ENCODE measurements around the gene KRTAP2-3.
"Not testable (repeated sequence)": the region's sequence is repeated elsewhere in the genome, so short reads cannot be mapped to it uniquely, and the experiment has no call there.

The KRTAP2-3 gene

DNA sequence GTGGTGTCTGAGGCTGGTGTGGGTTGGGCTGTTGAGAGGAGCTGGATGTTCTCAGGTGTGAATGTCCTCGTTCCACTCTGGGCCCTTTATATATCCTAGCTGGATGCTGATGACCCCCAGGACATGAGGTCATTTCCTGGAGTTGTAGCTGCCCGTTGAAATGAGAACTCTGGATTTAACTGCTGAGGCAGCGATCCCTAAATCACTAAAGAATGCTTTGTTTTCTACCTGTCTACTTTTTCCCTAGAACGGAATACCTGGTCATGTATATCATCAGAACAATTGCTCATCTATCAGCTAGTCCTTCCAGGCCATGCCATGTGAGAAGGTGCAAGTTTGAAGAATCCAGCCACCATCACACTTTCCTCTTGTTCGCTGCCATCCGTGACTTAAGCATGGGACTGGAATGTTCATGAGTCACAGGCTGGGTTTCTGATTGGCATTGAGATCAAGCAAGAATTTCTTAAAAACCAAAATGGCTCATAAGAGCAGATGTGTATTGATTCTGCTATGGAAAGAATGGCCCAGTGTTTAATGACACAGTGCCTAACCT lies at the start of gene KRTAP2-3:
Gene KRTAP2-3 (minus strand): TSS at position 63 of the 553 bp plus-strand sequence. CDS start 64 bp downstream, outside the sequence.
- no peak for DNase-seq

DNA sequence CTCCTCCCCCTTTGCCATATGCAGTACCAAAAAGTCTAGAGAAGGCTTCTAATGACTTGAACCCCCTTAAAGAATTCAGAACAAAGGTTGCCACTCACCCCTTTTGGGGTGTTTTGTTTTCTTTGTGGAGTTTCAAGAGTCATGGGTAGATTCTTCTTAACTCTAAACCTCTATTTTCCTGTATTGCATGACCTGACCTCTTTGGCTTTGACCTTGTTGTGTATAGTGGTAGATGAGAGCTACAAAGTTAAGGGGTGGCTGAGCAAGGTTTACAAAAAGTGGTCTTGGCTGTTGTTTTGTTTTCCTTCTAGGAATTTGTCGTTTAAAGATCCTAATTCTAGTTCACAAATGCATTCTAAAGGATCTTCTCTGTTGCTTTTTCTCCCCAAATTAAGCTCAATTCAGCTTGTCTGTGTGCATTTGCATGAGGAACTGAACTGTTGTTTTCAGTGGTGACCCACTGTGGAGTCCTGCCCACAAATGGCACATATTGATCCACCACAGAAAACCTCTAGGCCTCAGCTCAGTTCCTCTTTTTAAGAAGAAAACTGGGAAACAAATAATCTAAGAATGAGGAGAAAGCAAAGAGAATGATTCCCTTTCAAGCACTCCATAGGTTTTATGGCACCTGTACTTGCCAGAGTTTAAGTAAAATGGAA lies 48.9 kb upstream of the KRTAP2-3 start:
- DNase-seq: not testable (repeated sequence)

DNA sequence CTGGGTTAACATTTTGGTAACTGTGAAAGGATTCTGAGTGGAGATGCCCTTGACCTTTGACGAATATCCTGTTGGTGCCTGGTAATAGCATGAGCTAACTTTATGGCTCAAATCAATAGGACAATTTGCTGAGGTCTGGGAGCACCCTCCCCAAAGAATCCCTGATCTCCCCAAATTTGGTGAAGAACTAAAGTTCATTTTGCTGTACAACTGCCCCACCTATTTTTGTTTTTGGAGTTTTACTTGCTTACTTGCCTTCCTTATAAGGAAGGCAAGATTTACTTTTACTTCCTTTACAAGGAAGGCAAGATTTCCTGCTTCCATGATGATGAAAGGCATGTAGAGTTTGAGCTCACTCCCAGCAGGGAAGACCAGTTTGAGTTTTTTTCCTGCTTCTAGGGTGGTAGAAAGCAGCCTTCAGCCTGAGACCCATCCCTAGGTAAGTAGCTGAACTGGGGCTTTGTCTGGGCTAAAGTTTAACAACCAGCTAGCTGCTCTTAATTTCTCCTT lies 48.1 kb upstream of the KRTAP2-3 start:
- DNase-seq: no peak

DNA sequence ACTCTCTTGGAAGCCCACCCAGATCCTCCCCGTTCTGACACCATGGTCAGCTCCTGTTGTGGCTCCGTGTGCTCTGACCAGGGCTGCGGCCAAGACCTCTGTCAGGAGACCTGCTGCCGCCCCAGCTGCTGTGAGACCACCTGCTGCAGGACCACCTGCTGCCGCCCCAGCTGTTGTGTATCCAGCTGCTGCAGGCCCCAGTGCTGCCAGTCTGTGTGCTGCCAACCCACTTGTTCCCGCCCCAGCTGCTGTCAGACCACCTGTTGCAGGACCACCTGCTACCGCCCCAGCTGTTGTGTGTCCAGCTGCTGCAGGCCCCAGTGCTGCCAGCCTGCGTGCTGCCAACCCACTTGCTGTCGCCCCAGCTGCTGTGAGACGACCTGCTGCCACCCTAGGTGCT lies 45.4 kb upstream of the KRTAP2-3 start, which contains the start of gene KRTAP4-9:
Gene KRTAP4-9 (plus strand): TSS at position 43 of the 400 bp plus-strand sequence. CDS start 0 bp downstream, at position 43.
- DNase-seq: not testable (repeated sequence)

DNA sequence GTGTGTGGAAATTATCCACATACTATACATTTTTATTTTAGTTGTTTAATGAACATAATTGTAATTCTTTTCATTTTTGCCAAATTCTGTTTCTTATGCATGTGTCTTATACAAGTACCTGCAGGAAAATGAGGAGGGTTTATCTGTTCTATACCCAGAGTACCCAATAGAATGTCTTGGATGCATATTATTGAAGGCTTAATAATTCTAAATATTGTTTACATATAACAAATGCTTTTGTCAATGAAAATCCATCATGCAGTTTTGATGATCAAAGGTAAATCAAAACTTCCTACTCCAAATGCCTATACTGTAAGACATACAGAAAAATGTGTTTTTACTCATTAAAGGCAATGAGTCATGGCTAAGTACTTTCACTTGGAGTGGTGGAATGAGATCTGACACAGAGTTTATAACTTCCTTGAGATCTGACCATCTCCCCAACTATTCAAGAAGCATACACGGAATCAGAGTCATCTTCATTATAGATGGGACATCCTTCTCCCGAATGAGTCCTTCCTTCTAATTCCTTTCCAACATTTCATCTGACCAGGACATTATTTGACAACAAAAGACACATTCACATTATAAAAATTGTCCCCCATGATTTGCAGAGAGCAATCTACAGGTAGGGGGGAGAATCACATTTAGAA lies 44.6 kb upstream of the KRTAP2-3 start:
- not testable (repeated sequence) for DNase-seq

DNA sequence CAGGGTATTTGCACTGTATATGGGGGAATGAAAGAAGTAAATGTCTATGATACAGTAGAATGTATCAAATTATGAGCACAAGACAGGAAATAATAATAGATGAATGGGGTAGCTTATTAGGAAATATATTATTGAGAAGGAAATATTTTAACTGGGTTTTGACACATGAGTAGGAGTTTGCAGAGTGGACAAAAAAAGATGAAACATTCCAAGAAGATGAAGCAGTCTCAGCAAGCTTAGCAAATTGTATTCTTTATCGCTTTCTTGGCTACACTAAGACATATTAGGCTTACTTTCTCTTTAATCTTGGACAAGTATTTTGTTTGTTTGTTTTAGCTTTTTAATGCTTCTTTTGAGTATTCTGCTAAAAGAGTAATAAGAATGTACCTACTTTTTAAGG lies 44.0 kb upstream of the KRTAP2-3 start:
- no peak for DNase-seq

DNA sequence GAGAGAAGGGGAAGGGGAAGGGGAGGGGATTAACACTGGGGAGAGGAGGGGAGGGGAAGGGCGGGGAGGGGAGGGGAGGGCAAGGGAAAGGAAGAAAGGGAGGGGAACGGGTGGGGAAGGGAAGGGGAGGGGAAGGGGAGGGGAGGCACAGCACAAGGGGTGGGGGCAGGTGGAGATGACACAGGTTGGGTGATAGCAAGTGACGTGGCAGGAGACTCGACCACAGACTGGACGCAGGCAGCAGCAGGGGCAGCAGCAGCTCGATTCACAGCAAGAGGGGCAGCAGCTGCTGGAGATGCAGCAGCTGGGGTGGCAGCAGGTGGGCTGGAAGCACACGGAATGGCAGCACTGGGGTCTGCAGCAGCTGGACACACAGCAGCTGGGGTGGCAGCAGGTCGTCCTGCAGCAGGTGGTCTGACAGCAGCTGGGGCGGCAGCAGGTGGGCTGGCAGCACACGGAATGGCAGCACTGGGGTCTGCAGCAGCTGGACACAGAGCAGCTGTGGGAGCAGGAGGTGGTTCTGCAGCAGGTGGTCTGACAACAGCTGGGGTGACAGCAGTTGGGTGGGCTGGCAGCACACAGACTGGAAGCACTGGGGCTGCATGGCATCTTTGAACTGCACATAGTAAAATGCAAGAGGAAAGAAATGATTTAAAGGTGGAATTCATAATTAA lies 41.8 kb upstream of the KRTAP2-3 start, which contains the start of gene KRTAP4-16:
Gene KRTAP4-16 (minus strand): TSS at position 624 of the 674 bp plus-strand sequence. CDS start 0 bp downstream, at position 624.
- DNase-seq: no peak

- DNase-seq: not testable (repeated sequence)
Observed at GRCh38 chr17:41099682-41100480, 40.0 kb upstream of the KRTAP2-3 start.

- no peak for DNase-seq
Observed at GRCh38 chr17:41098481-41098880, 38.6 kb upstream of the KRTAP2-3 start.

DNA sequence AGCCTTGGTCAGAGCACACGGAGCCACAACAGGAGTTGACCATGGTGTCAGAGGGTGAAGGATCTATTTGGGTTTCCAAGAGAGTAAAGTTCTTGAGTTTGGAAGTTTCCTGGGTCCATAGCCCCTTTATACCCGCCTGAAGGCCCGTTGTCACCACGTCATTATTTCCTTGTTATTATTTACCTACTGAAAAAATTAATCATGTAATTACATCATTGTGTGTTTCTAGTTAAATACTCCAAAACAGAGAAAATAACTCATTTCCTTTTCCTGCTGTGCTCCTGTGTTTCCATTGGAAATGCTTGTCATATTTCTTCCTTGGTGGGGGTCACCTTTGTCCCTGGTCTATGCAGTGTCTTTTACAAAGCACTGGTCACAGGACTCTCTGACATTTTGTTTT lies 38.1 kb upstream of the KRTAP2-3 start, which contains the start of gene KRTAP4-8:
Gene KRTAP4-8 (minus strand): TSS at position 101 of the 400 bp plus-strand sequence. CDS start 58 bp downstream, at position 43.
- DNase-seq: no peak

- DNase-seq: no peak
Observed at GRCh38 chr17:41096055-41096454, 36.1 kb upstream of the KRTAP2-3 start.

DNA sequence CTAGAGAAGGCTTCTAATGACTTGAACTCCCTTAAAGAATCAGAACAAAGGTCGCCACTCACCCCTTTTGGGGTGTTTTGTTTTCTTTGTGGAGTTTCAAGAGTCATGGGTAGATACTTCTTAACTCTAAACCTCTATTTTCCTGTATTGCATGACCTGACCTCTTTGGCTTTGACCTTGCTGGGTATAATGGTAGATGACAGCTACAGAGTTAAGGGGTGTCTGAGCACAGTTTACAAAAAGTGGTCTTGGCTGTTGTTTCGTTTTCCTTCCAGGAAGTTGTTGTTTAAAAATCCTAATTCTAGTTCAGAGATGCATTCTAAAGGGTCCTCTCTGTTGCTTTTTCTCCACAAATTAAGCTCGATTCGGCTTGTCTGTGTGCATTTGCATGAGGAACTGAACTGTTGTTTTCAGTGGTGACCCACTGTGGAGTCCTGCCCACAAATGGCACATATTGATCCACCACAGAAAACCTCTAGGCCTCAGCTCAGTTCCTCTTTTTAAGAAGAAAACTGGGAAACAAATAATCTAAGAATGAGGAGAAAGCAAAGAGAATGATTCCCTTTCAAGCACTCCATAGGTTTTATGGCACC lies 28.9 kb upstream of the KRTAP2-3 start:
- not testable (repeated sequence) for DNase-seq

DNA sequence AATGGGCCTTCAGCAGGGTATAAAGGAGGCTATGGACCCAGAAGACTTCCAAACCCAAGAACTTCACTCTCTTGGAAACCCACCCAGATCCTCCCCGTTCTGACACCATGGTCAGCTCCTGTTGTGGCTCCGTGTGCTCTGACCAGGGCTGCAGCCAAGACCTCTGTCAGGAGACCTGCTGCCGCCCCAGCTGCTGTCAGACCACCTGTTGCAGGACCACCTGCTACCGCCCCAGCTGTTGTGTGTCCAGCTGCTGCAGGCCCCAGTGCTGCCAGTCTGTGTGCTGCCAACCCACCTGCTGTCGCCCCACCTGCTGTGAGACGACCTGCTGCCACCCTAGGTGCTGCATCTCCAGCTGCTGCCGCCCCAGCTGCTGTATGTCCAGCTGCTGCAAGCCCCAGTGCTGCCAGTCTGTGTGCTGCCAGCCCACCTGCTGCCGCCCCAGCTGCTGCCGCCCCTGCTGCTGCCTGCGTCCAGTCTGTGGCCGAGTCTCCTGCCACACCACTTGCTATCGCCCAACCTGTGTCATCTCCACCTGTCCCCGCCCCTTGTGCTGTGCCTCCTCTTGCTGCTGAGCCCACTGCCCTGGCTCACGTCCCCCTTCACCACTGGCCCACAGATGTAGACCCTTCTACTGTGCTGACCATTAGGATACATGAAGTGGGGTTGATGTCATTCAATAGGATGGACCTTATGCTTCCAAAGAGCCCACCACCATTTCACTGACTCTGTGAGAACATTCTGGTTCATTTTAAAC lies 24.4 kb upstream of the KRTAP2-3 start, which contains the start of gene KRTAP4-7:
Gene KRTAP4-7 (plus strand): TSS at position 51 of the 757 bp plus-strand sequence. CDS start 57 bp downstream, at position 108.
- DNase-seq: not testable (repeated sequence)

DNA sequence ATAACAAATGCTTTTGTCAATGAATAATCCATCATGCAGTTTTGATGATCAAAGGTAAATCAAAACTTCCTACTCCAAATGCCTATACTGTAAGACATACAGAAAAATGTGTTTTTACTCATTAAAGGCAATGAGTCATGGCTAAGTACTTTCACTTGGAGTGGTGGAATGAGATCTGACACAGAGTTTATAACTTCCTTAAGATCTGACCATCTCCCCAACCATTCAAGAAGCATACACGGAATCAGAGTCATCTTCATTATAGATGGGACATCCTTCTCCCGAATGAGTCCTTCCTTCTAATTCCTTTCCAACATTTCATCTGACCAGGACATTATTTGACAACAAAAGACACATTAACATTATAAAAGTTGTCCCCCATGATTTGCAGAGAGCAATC lies 23.5 kb upstream of the KRTAP2-3 start:
- DNase-seq: not testable (repeated sequence)

DNA sequence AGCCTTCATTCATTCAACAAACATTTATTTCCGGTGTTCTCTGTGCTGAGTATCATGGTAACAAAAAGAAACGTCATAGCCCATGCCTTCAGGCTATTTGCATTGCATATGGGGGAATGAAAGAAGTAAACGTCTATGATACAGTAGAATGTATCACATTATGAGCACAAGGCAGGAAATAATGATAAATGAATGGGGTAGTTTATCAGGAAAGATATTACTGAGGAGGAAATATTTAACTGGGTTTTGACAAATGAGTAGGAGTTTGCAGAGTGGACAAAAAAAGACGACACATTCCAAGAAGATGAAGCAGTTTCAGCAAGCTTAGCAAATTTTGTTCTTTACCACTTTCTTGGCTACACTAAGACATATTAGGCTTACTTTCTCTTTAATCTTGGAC lies 22.7 kb upstream of the KRTAP2-3 start:
- no peak for DNase-seq

DNA sequence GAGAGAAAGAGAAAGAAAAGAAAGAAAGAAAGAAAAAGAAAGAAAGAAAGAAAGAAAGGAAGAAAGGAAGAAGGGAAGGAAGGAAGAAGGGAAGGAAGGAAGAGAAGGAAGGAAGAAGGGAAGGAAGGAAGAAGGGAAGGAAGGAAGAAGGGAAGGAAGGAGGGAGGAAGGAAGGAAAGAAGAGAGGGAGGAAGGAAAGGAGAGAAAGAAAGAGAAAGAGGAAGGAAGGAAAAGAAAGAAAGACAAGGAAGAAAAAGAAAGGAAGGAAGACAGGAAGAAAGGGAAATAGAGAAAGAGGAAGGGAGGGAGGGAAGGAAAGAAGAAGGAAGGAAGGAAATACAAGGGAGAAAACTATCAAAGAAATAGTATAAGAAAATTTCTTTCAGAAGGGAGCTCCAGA lies 16.9 kb upstream of the KRTAP2-3 start:
- DNase-seq: no peak

- no peak for DNase-seq
Observed at GRCh38 chr17:41073676-41074075, 13.8 kb upstream of the KRTAP2-3 start.

DNA sequence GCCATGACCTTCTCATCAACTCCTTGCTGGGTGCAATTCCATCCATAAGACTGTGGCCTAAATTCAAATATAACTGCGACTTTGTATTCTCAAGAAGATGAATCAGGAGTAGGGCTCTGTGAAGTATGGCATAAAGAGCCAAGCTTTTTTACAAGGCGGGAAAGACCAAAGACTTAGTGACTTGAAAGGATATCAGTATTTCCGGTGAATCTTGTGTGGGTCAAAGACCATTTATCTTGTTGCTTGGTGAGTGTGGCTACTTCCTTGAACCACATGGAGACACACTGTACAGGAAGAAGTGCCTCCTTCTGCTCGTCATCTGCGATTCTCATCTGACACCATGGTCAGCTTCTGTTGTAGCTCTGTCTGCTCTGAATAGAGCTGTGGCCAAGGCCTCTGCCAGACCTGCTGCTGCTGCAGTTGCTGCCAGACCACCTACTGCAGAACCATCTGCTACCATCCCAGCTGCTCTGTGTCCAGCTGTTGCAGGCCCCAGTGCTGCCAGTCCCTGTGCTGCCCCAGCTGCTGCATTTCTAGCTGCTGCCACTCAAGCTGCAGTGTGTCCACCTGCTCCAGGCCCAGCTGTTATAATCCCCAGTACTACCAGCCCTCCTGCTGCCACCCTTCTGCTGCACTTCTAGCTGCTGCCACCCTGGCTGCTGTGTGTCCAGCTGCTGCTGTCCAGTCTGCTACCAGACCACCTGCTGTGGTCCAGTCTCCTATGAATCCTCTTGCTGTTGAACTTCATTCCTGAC lies 11.9 kb upstream of the KRTAP2-3 start:
- DNase-seq: no peak

DNA sequence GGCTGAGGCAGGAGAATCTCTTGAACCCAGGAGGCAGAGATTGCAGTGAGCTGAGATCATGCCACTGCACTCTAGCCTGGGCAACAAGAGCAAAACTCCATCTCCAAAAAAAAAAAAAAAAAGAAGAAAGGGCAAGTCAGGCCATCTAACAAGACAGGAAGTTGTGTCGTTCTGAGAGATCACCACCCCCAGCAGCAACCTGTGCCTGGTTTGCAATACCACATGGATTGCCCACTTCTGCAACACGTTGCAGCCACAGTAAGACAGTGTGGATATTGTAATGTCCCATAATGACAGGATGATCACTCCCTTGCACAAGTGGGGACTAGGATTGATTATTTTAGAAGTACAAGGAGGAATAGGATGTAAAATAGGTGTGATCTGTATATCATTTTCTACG lies 9.1 kb upstream of the KRTAP2-3 start:
- no peak for DNase-seq

GRCh38 chr17:41067281-41067680 lies 7.4 kb upstream of the KRTAP2-3 start:
- no peak for DNase-seq

All from left hindlimb (tissue), 1 donor.